LNCAP (cell line): ENCODE results near the gene SALL1.

Experiments used
- CTCF ChIP-seq: fragments of 450-650 bp; IDR thresholded peaks from 2 replicates; pipeline ENCODE4 v1.5.1; 2017; ENCODE audit warnings: mild to moderate bottlenecking

The SALL1 gene

DNA sequence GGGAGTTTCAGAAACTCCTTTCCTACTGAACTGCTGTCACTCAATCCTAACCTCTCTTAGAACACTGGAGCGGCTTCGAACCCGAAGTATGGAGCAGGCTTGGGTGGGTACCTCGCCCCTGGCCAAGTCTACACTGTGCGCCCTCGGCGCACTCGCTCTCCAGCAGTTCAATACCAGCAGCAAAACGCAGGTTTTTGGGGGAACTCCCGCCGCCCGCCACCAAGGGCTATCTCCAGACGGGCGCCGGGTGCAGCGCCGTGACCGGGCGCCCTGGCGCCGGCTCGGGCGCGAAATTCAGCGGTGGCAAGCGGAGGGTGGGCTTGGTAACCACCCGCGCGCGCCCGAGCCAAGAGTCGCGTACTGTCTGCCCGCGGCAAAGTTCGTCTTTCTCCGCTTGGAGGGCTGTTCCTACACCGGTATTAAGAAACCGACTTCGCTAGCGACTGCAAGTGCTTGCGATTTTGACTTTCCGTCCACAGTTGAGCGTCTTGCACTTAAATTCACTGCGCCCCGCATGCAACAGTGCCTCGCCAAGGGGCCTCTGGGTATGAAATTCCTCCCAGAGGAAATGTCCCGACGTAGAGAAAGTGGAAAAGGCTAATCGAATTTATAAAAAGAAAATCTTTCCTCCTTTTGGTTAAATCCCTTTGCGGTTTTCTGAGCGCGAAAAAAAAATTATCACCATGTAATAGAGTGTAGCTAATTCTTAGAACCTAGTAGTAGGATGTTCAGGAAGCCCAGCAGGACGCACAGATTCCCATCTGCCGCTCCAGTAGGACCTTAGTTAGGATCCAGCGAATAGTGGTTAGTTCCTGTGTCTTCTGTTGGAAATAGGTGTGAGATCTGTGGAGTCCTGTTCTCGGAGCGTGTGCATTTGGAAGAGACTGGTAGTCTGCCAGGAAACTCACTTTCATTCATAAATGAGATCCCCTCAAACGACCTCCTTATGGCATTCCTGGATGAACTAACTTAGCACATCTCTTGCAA, 5.0 kb upstream of the SALL1 start:
- TF ChIP-seq CTCF = no peak

GRCh38 chr16:51155199-51155607, 4.1 kb upstream of the SALL1 start:
- TF ChIP-seq CTCF = no peak

GRCh38 chr16:51154271-51155171, 3.5 kb upstream of the SALL1 start:
- no peak for TF ChIP-seq CTCF

GRCh38 chr16:51153577-51154031, 2.5 kb upstream of the SALL1 start:
- TF ChIP-seq CTCF = no peak

DNA sequence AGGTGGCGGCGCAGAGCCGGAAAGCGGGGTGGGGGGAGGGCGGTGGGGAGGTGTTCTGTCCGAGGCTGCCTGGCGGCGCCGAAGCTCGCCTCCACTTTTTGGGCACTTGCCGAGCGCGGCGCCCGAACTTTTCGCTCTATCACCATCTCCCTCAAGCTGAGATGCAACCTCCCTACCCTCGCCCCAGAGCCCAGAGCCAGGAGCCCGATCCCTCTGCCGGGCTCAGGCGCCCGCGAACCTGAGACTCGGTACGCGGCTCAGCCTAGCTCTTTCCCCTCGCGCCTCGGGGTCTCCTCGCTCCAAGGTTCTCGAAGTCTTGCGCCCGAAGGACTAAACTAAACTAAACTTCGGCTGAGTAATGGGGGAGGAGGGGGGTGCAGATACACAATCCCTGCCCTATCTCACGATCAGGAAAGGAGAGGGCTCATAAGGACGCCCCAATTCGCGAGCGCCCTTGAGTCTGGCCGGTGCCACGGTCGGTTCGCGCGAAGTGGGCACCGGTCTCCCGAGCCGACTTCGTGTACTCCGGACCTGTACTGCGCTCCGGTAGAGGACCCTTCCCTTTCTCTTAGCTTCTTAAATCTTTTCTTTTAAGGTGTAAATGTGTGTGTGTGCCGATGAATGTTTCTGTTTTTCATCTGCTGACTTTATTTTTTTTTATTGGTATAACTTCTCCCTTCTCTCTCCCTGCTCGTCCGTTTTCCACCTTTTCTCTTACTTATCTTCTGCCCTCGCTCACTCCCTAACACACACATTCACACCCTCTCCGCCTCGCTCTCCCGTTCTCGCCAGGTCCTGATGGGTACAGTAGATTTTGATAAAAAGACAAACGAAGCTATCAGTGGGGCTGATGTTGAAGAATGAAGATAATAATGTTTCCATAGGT, 1.9 kb upstream of the SALL1 start:
- TF ChIP-seq CTCF = no peak

GRCh38 chr16:51151961-51152663, 1.0 kb upstream of the SALL1 start:
- TF ChIP-seq CTCF = no peak
